GM21528 (cell line): Measurements from ENCODE around the gene SEPTIN12.

Experiments
- ATAC-seq: cut with Tn5 transposase; IDR thresholded peaks from one replicate; pipeline ENCODE4 v1.9.1; 2021; ENCODE audit warnings: mild to moderate bottlenecking, moderate library complexity; ENCODE audit not compliant: unreplicated experiment, low FRiP score

Gene SEPTIN12

GRCh38 chr16:4803401-4803844 lies 15.3 kb upstream of the SEPTIN12 start:
- no peak for ATAC-seq

GRCh38 chr16:4802659-4803287 lies 14.6 kb upstream of the SEPTIN12 start:
- peak; percentile 90 for ATAC-seq

DNA sequence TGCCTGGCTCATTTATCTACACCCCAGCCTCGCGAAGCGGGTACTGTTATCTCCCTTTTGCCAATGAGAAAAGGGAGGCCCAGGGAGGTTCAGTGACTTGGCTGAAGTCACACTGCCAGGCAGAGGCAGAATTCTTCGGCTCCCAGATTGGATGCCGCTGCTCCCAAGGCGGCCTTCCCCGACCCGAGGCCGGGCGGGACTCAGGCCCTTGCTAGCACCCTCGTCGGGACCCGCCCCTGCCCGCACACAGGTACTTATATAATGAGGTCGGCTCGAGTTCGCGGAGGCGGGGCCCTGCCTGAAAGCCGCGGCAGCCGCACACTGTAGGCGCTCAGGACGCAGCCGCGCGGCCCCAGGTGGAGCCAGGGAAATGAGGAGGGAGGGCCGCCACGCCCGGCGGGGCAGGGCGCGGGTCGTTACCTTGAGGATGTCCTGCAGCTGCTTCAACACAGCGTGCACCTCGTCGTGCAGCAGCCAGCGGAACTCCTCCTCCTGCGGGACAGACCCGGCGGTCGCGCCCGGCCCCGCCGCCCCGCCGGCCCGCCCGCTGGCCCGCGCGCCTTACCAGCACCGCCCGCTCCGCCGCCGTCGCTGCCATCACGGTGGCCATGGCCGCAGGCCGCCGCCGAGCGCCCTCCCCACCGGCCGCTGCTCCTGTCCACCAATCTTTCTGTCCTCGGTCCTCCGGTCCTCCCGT lies 14.0 kb upstream of the SEPTIN12 start, which contains the start of gene ROGDI:
Gene ROGDI (minus strand): TSS at position 672 of the 697 bp plus-strand sequence. CDS start 62 bp downstream, at position 610.
- ATAC-seq, result peak; percentile 53

- no peak for ATAC-seq
Measured at GRCh38 chr16:4801051-4801961, 13.2 kb upstream of the SEPTIN12 start.

GRCh38 chr16:4800290-4801041 lies 12.3 kb upstream of the SEPTIN12 start:
- ATAC-seq, result no peak

- no peak for ATAC-seq
Measured at GRCh38 chr16:4799171-4799855, 11.2 kb upstream of the SEPTIN12 start.

- ATAC-seq, result no peak
Measured at GRCh38 chr16:4798456-4798855, 10.3 kb upstream of the SEPTIN12 start.

DNA sequence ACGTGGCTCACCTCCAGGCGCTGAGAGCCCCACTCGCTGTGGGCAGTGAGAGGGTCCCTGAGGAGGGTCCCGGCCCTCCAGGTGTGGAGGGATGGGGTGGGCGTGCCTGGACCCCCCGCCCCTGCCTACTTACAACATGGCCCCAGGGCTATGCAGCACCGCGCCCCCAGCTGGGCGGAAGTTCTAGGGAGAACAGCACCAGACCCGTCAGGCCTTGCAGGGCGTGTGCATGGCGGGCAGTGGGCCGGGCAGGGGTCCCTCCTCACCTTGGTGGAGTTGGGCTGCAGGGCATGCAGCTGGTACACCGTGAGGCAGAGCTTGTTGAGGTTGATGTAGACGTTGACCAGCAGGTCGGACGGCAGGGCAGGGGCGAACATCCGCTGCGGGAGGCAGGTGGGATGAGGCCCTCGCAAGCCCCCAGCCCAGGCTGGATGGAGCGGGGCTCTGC lies 9.7 kb upstream of the SEPTIN12 start:
- no peak for ATAC-seq

DNA sequence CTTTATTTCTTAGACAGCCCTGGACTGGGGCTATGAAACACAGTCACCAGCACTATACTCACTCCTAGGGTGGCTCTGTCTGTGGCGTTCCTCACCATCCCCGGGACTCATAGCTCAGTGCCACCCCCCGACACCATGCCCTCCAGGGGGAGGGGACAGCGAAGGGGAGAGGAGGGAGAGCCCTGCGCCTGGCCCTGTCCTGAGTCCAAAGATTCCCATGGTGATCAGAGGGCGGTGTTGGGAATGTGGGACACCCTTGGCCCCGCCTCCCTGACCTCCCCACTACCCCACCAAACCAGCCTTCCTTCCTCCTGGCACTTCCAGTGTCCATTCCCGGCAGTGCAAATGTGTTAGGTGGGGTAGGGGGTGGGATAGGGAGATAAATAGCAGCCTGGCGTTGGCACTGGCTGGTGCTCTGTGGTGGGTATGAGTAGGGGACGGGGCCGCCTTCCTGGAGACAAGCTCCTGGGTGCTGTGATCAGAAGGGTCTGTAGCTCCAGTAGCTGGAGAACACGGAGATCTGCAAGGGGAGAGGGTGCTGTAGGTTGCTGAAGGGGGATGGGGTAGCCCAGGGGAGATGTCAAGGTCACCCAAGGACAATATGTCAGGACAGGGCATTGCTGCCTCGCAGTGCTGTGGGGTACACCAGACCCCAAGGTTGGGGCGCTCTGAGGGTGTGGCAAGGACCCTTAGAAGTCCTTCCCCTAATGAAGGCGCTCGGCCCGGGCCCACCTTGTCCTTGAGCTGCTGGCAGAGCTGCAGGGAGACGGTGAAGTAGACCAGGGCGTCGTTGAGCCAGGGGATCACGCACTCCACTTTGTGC lies 9.0 kb upstream of the SEPTIN12 start:
- no peak for ATAC-seq

GRCh38 chr16:4795828-4796572 lies 7.9 kb upstream of the SEPTIN12 start:
- ATAC-seq, result no peak

DNA sequence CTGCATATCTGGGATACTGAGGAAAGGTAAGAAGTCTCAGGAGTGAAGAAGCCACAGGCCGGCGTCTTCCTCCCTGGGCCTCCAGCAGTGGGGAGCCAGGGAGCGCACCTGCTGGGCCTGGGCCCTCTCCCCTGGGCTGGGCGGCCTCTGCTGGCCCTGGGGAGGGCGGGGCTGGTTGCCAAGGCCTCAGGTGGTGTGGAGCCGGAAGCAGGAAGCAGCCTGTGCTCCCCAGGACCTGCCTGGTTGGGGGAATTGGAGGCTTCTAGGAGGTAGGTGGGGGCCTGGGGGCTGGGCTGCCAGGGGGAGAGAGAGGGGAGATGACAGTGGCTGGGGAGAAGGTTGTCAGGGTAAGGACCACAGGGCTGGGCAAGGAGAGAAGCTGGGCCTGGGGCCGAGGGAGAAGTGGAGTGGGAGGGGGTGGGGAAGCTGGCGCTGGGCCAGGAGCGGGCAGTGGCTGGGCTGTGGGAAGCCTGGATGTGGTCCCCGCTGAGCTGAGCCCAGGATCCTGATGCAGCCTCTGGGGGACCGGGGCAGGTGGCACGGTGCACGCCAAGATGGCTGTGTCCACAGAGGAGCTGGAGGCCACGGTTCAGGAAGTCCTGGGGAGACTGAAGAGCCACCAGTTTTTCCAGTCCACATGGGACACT lies 7.2 kb upstream of the SEPTIN12 start, which contains the start of gene SMIM22:
Gene SMIM22 (plus strand): TSS at position 189 of the 647 bp plus-strand sequence. CDS start 366 bp downstream, at position 555.
- ATAC-seq, result no peak

DNA sequence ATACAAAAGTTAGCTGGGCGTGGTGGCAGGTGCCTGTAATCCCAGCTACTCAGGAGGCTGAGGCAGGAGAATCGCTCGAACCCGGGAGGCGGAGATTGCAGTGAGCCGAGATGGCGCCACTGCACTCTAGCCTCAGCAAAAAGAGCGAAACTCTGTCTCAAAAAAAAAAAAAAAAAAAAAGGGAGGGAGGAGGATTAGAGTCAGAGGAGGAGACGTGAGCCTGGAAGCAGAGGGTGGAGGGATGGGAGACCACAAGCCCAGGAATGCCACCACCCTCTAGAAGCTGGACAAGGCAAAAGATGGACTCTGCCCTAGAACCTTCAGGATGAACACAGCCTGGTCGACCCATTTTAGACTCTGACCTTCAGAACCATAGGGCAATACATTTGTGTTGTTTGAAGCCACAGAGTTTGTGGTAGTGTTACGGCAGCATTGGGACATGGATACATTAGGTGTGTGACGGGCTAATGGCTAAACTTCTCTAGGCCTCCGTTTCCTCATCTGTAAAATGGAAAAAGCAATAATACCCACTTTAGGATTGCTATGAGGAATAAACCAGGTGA lies 4.9 kb upstream of the SEPTIN12 start:
- no peak for ATAC-seq

- ATAC-seq, result no peak
Measured at GRCh38 chr16:4790871-4791270, 2.7 kb upstream of the SEPTIN12 start.

DNA sequence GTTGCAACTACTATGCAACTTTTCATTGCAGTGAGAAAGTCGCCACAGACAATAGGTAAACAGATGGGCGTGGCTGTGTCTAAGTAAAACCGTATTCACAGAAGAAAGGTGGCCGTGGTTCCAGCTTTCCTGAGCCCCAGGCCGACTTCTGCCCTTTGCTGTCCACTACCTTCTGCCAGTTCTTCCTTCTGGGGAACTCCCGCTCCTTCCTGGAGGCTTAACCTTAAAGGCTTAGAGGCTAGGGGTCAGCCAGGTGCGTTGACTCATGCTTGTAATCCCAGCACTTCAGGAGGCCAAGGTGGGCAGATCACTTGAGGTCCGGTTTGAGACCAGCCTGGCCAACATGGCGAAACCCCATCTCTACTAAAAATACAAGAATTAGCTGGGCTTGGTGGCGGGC lies 2.1 kb upstream of the SEPTIN12 start:
- ATAC-seq, result no peak

- no peak for ATAC-seq
Measured at GRCh38 chr16:4788910-4789309, 765 bp upstream of the SEPTIN12 start.

DNA sequence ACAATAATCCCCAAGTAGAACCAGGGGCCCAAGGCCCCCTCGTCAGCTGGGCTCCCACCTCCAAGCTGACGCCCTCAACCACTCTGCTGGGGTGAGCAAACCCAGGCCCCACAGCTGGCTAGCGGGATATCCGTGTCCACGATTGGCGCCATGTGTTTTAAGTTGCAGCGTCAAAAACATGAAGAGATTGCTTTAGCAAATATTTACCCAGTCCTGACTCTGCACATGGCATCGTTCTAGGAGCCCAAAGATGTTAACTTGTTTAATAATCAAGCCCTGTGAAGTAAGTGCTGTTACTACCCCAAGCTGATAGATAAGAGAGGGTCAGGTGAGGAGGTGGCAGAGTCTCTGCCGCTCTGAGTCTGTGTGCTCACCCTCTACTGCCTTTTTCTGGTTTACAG lies 344 bp upstream of the SEPTIN12 start:
- ATAC-seq, result no peak

DNA sequence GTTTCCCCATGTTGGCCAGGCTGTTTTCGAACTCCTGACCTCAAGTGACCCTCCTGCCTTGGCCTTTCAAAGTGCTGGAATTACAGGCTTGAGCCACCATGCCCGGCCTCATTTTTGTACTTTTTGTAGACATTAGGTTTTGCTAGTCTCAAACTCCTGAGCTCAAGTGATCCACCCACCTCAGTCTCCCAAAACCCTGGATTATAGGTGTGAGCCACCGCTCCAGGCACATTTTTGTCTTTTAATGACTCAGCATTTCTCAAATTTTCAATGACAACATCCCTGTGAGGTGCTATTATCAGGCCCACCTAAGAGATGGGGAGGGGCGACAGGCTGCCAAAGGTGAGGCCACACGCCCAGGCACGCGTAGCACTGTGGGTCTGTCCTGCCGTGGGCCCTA lies 1.1 kb downstream of the SEPTIN12 start:
- no peak for ATAC-seq
